ENCODE results near the gene MYB. TPM values are rescaled to one million over a fixed set of nuclear protein-coding genes. Genes with fewer than 3 reads are reported as not detected.

Gene MYB
- total RNA-seq, 6 experiments from 2014 or later: 0.11 to 0.51 (median 0.33) TPM; not detected in 1

DNA sequence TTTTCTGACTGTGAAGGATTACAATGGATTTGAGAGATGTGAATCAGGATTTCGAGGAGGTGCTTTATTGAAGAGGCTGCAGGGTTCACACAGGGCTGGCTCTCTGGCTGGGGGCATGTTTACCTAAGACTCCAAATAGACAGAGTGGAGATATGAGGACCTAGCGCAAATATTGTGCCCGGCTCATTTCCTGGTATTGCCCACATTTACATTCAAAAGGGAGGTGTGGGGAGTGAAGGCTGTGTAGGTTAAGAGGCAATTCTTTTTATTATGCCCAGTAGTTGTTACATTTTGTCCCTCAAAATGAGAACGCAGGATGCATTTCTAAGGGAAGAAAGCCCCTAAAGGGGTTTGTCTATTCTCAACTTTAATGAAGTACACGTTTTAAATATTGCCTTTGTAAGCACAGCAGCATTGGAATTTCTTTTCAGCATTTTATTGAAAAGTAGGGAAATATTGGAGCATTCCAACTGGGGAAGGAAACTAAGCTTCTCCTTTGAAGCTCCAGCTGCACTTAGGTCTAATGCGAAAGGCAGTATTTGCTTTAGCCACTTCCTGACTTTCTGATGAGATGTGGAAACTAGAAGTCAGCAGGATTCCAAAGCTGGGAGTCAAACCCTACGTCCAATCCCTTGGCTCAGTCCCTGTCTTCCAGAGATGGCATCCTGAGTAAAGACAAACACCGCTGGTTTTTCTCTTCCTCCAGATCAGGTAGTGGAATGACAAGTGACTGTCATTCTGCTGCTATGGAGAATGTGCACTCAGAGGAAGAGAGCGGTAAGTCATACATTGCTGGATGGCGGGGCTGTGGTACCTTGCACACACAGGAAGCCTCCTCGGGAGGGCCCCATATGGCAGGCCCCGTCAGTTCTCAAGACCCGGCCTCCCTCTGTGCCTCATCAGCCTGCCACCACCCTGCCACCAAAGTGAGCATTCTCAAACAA lies 70.7 kb downstream of the MYB start:
- DNase-seq: peak in 2 of 3 donors; percentile 53 to 60

GRCh38 chr6:135254471-135254870 lies 73.4 kb downstream of the MYB start:
- Histone ChIP-seq H3K27me3 (no peaks in the 10 kb centered on the region), H3K4me3 (no peak overlapping the region), H3K27ac (no peak overlapping the region), H3K4me1 (peaks cover 0 to 21% (median 2%) of the 10 kb centered on the region in 4 donors), H3K9me3 (no peaks in the 10 kb centered on the region), H3K36me3 (no peaks in the 10 kb centered on the region)
- WGBS (ENCODE audit: insufficient coverage, low coverage, low lambda C conversion rate, missing lambda C conversion rate): 83% methylated on average over 1 of the region's 1 CpG
- TF ChIP-seq POLR2A (IDR thresholded peaks at IDR 0.05): no peak
- TF ChIP-seq, protein P1, sequence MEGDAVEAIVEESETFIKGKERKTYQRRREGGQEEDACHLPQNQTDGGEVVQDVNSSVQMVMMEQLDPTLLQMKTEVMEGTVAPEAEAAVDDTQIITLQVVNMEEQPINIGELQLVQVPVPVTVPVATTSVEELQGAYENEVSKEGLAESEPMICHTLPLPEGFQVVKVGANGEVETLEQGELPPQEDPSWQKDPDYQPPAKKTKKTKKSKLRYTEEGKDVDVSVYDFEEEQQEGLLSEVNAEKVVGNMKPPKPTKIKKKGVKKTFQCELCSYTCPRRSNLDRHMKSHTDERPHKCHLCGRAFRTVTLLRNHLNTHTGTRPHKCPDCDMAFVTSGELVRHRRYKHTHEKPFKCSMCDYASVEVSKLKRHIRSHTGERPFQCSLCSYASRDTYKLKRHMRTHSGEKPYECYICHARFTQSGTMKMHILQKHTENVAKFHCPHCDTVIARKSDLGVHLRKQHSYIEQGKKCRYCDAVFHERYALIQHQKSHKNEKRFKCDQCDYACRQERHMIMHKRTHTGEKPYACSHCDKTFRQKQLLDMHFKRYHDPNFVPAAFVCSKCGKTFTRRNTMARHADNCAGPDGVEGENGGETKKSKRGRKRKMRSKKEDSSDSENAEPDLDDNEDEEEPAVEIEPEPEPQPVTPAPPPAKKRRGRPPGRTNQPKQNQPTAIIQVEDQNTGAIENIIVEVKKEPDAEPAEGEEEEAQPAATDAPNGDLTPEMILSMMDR (IDR thresholded peaks at IDR 0.05): no peak
- no peak for DNase-seq
- ATAC-seq: no peak
- intact Hi-C loops (cut with DNase I): no loop called here

More for the DNA sequence above, 70.7 kb downstream of the MYB start:
- H3K9me3 ChIP-seq: no peaks in the 10 kb centered on the region
- H3K36me3 ChIP-seq: no peaks in the 10 kb centered on the region
- H3K4me3 ChIP-seq: no peak overlapping the region
- H3K4me1 ChIP-seq: peaks cover 0 to 12% (median 0%) of the 10 kb centered on the region in 4 donors
- TF ChIP-seq, protein P1 (IDR thresholded peaks at IDR 0.05): no peak
- TF ChIP-seq POLR2A (IDR thresholded peaks at IDR 0.05): no peak
- 33% methylated on average over 11 of the region's 13 CpGs for WGBS (ENCODE audit: insufficient coverage, low coverage, low lambda C conversion rate, missing lambda C conversion rate)
- intact Hi-C loops (cut with DNase I): no loop called here
- peak; percentile 92 to 96 (median 94) for ATAC-seq
- H3K27me3 ChIP-seq: no peaks in the 10 kb centered on the region
- peak overlapping the region in 2 of 3 donors; percentile 12 to 28 for H3K27ac ChIP-seq

DNA sequence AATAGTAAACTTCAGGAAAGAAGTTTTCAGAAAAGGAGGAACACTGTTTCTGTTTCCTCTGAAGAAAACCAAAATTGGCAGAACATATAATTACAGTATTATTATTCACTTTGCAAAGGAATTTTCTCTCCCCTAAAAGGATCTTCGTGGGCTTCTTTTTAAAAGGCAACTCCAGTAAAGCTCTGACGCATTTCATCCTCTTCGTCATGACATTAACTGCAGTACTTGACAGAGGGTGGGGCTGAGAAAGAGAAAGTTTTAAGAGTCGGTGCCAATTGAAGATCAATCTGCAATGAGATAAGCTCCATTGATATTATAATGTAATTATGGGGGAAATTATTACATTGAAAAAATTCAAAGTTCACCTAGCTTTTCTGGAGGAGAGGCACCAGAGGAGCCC lies 75.8 kb downstream of the MYB start:
- TF ChIP-seq, protein P1 (IDR thresholded peaks at IDR 0.05): no peak
- no peak for TF ChIP-seq POLR2A (IDR thresholded peaks at IDR 0.05)
- intact Hi-C loops (cut with DNase I): no loop called here
- 80% methylated on average over 4 of the region's 4 CpGs for whole genome bisulfite sequencing (ENCODE audit: insufficient coverage, low coverage, low lambda C conversion rate, missing lambda C conversion rate)
- H3K4me1 ChIP-seq: peaks cover 0 to 9% (median 2%) of the 10 kb centered on the region in 4 donors
- no peaks in the 10 kb centered on the region for H3K27me3 ChIP-seq
- no peak overlapping the region for H3K4me3 ChIP-seq
- H3K9me3 ChIP-seq: no peaks in the 10 kb centered on the region
- ATAC-seq (no peak), DNase-seq (no peak)
- no peak overlapping the region for H3K27ac ChIP-seq
- H3K36me3 ChIP-seq: no peaks in the 10 kb centered on the region

DNA sequence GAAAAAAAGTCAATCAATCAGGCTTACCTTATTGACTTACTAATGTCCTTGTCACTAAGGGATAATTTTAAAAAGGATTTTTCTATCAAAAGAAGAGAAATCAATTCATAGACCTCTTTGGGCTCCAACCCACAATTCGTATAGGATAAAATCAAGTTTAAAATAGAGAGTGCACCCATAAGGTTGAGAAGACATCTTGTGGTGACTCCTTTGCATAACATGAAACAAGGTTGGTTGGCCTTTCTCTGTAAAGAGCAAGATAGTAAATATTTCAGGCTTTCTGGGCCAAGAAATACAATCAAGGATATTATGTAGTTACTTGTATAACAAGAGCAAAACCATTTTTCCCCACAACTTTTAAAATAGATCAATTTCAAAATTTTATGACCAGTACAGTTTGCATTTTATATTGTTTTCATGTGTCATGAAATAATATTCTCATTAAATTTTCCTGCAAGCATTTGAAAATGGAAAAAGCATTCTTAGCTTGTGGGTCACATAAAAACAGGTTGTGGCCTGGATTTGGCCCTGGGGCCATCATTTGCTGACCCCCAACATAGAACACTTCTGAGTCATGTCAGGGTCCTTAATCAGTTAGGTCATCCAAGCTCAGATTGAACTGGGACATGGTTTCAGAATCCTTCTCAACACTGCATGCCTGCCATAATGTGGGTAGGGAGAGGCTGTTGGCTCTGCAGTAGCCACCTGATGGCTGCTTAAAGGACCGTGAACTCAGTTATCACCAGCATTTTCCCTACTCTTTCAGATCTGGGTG lies 76.7 kb downstream of the MYB start:
- intact Hi-C loops (cut with DNase I): no loop called here
- no peak for ATAC-seq
- Histone ChIP-seq H3K9me3 (no peaks in the 10 kb centered on the region), H3K4me1 (peaks cover 0 to 9% (median 2%) of the 10 kb centered on the region in 4 donors), H3K27me3 (no peaks in the 10 kb centered on the region), H3K36me3 (no peaks in the 10 kb centered on the region), H3K4me3 (no peak overlapping the region), H3K27ac (no peak overlapping the region)
- TF ChIP-seq, protein P1 (IDR thresholded peaks at IDR 0.05): no peak
- no peak for TF ChIP-seq POLR2A (IDR thresholded peaks at IDR 0.05)
- DNase-seq: no peak
- WGBS (ENCODE audit: insufficient coverage, low coverage, low lambda C conversion rate, missing lambda C conversion rate): 71% methylated on average over 1 of the region's 2 CpGs
